GM18520 (cell line): ENCODE measurements around the gene AFTPH.

ENCODE experiments used
- ATAC-seq: cut with Tn5 transposase; IDR thresholded peaks from one replicate; pipeline ENCODE4 v1.9.1; 2021; ENCODE audit not compliant: unreplicated experiment

AFTPH gene

GRCh38 chr2:64627860-64628841 lies 104.0 kb downstream of the AFTPH start:
- ATAC-seq = no peak

GRCh38 chr2:64629329-64629781 lies 105.2 kb downstream of the AFTPH start:
- ATAC-seq = no peak

GRCh38 chr2:64629875-64630274 lies 105.7 kb downstream of the AFTPH start:
- ATAC-seq = no peak

GRCh38 chr2:64630752-64631151 lies 106.6 kb downstream of the AFTPH start:
- ATAC-seq = no peak

GRCh38 chr2:64631771-64632170 lies 107.6 kb downstream of the AFTPH start:
- ATAC-seq = no peak

- no peak for ATAC-seq
These were observed 109.0 kb downstream of the AFTPH start for GRCh38 chr2:64632835-64633819.

GRCh38 chr2:64634345-64635267 lies 110.5 kb downstream of the AFTPH start:
- no peak for ATAC-seq

GRCh38 chr2:64635976-64636911 lies 112.1 kb downstream of the AFTPH start:
- peak; percentile 37 for ATAC-seq

- ATAC-seq = peak; percentile 33
These were observed 113.0 kb downstream of the AFTPH start for GRCh38 chr2:64637000-64637635.

GRCh38 chr2:64637931-64638330 lies 113.8 kb downstream of the AFTPH start:
- ATAC-seq = no peak

- no peak for ATAC-seq
These were observed 114.5 kb downstream of the AFTPH start for GRCh38 chr2:64638502-64639120.

- ATAC-seq = no peak
These were observed 115.6 kb downstream of the AFTPH start for GRCh38 chr2:64639691-64640090.

- ATAC-seq = no peak
These were observed 116.3 kb downstream of the AFTPH start for GRCh38 chr2:64640153-64641044.

GRCh38 chr2:64641599-64641998 lies 117.5 kb downstream of the AFTPH start:
- ATAC-seq = no peak
